Activated naive CD8-positive, alpha-beta T cell treated with anti-CD3 and anti-CD28 coated beads, Interleukin-2, amount 50 U/mL, for 24 hours (primary cell): ENCODE results near the gene GIPC3.

Experiments
- ATAC-seq: fragments of 150-1000 bp; cut with Tn5 transposase; one replicate; pipeline ENCODE4 v1.10.0; 2021
- DNase-seq: peaks from one replicate; pipeline ENCODE4 v3.0.0; 2021
- H3K27ac Mint-ChIP-seq: one replicate; pipeline ENCODE4 v1.8.0; 2021; ENCODE audit warnings: mild to moderate bottlenecking, mixed read lengths
- H3K27me3 Mint-ChIP-seq: one replicate; pipeline ENCODE4 v1.8.0; 2021; ENCODE audit warnings: mixed read lengths
- H3K36me3 Mint-ChIP-seq: one replicate; pipeline ENCODE4 v1.8.0; 2021; ENCODE audit warnings: low read depth, mixed read lengths
- H3K4me1 Mint-ChIP-seq: one replicate; pipeline ENCODE4 v1.8.0; 2021; ENCODE audit warnings: mixed read lengths
- H3K4me3 Mint-ChIP-seq: one replicate; pipeline ENCODE4 v1.8.0; 2021; ENCODE audit warnings: mild to moderate bottlenecking, moderate library complexity, mixed read lengths
- H3K9me3 Mint-ChIP-seq: one replicate; pipeline ENCODE4 v1.8.0; 2021; ENCODE audit warnings: mixed read lengths

Gene GIPC3

GRCh38 chr19:3637621-3638020, 52.3 kb downstream of the GIPC3 start:
- ATAC-seq (no peak), DNase-seq (no peak)
- Mint-ChIP-seq H3K36me3 (peaks cover 5% of the 10 kb centered on the region), H3K4me3 (no peak overlapping the region), H3K4me1 (no peaks in the 10 kb centered on the region), H3K27me3 (no peaks in the 10 kb centered on the region), H3K27ac (no peak overlapping the region), H3K9me3 (no peaks in the 10 kb centered on the region)

DNA sequence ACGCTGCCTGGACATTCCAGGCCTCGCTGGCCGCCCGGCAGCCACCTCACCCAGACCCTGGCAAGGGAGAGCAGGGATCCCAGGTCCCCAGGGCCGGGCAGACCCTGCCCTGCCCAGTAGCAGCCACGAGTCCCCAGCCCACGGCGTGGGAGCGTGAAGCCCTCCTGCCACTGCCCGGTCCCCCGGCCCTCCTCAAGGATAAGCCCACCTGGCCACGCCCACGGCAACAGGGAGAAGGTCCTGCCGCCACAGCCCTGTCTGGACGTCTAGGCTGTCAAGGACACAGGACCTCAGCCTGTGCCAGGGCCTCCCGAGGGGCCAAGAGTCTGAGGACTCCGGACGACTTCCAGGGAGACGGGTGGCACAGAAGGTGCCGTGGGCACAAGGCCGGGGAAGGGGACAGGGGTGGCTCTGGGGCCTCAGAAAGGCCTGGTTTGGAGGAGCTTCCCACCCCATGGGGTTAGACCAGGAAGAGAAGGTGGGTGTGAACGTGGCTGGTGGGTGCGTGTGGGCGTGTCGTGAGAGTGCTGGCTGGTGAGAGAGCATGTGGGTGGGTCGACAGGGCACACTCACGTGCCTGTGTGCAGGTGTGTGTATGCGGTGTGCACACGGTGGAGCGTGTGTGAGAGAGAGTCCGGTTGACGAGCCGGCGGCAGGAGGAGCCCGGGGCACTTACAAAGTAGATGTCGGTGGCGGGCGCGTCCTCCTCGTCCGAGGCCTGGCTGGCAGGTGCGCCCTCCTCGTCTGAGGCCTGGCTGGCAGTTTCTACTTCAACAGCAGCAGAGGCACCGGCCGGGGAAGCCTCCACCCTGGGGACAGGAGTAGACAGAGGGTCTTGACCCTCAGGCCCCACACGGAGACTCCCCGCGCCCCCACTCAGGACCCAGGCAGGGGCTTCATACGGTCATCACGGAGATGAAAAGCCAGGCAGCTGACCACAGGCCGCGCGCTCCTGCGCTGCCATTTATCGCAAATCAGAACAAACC, 53.2 kb downstream of the GIPC3 start:
- no peaks in the 10 kb centered on the region for H3K27me3 Mint-ChIP-seq

DNA sequence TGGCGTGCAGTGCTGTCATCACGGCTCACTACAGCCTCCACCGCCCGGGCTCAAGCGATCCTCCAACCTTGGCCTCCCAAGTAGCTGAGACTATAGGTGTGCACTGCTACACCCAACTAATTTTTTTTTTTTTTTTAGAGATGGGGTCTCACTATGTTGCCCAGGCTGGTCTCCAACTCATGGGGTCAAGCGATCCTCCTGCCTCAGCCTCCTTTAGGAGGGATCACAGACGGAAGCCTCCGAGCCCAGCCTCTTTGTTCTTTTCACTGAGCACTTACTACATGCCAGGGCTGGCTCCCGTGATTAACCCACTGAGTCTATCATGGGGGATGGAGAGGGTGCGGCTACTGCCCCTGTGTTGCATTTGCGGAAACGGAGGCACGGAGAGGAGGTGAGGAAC, 54.2 kb downstream of the GIPC3 start:
- H3K4me3 Mint-ChIP-seq, result no peak overlapping the region
- no peaks in the 10 kb centered on the region for H3K4me1 Mint-ChIP-seq
- peaks cover 5% of the 10 kb centered on the region for H3K36me3 Mint-ChIP-seq
- DNase-seq (no peak), ATAC-seq (no peak)
- H3K9me3 Mint-ChIP-seq, result no peaks in the 10 kb centered on the region
- no peak overlapping the region for H3K27ac Mint-ChIP-seq
- no peaks in the 10 kb centered on the region for H3K27me3 Mint-ChIP-seq

More for the DNA sequence above, 53.2 kb downstream of the GIPC3 start:
- peaks cover 5% of the 10 kb centered on the region for H3K36me3 Mint-ChIP-seq
- ATAC-seq, result no peak
- H3K4me3 Mint-ChIP-seq, result no peak overlapping the region
- no peak overlapping the region for H3K27ac Mint-ChIP-seq
- no peaks in the 10 kb centered on the region for H3K4me1 Mint-ChIP-seq
- no peaks in the 10 kb centered on the region for H3K9me3 Mint-ChIP-seq
- no peak for DNase-seq

DNA sequence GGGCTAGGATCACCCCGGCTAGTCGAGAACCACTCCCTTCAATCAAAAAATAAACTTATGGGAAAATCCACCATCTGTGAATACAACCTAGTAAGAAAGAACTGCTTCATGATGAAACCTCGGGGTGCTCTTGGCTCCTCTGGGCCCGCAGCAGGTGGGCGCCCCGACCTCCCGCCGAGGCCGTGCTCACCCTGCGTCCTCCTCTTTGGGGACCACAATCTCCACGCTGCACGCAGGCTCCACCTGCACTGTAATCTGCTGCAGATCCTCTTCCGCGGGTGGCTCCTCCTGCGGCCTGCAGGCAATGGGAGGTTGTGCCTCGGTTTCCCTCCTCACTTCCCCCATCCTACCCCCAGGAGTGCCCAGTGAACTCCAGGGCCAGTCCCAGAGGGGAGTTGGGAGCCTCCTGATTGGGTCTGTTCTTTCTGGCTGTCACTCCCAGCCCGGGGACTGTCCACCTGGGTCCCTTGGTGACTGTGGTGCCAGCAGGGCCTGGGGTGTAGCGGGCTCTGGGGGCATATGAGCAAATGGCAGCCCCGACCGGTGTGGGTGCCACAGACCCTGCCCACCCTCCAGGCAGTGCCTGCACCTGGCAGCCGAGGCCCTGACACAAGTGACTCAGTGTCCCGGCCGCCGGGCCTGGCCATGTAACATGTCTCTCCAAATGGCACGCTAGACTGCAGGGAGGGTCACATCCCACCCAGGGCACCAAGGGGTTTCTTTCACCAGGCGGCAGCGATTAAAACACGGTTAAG, 56.4 kb downstream of the GIPC3 start:
- Mint-ChIP-seq H3K9me3 (no peaks in the 10 kb centered on the region), H3K27me3 (no peaks in the 10 kb centered on the region), H3K4me1 (no peaks in the 10 kb centered on the region), H3K27ac (no peak overlapping the region), H3K4me3 (no peak overlapping the region), H3K36me3 (peaks cover 5% of the 10 kb centered on the region)
- ATAC-seq (no peak), DNase-seq (no peak)

- H3K27me3 Mint-ChIP-seq, result no peaks in the 10 kb centered on the region
Measured at GRCh38 chr19:3642296-3642695, 57.0 kb downstream of the GIPC3 start.

More at GRCh38 chr19:3642296-3642695, 57.0 kb downstream of the GIPC3 start:
- H3K4me1 Mint-ChIP-seq, result no peaks in the 10 kb centered on the region
- H3K27ac Mint-ChIP-seq, result no peak overlapping the region
- H3K36me3 Mint-ChIP-seq, result peaks cover 5% of the 10 kb centered on the region
- no peaks in the 10 kb centered on the region for H3K9me3 Mint-ChIP-seq
- no peak overlapping the region for H3K4me3 Mint-ChIP-seq
- ATAC-seq, result no peak
- no peak for DNase-seq
